BLaER1 treated with 17β-estradiol and CSF1 and Interleukin-3, amounts not matched to agents 10 nM and 100 nM (cell line): Measurements from ENCODE around the gene CCL8.

Source experiments
- H3K27ac ChIP-seq, 11 experiments: shearing (Covaris generic); formaldehyde crosslinking; 2 replicates each; pipeline ENCODE4 v1.8.1; 2022
- H3K27me3 ChIP-seq, 11 experiments: shearing (Covaris generic); formaldehyde crosslinking; 2 replicates each; pipeline ENCODE4 v1.8.1; 2022
- H3K36me3 ChIP-seq, 11 experiments: shearing (Covaris generic); formaldehyde crosslinking; 2 replicates each; pipeline ENCODE4 v1.8.1; 2022
- H3K4me1 ChIP-seq, 10 experiments: shearing (Covaris generic); formaldehyde crosslinking; 2 replicates each; pipeline ENCODE4 v1.8.1; 2022
- H3K4me2 ChIP-seq, 11 experiments: shearing (Covaris generic); formaldehyde crosslinking; 2 replicates each; pipeline ENCODE4 v1.8.1; 2022
- H3K4me3 ChIP-seq, 10 experiments: shearing (Covaris generic); formaldehyde crosslinking; 2 replicates each; pipeline ENCODE4 v1.8.1; 2022
- H3K9ac ChIP-seq, 11 experiments: shearing (Covaris generic); formaldehyde crosslinking; 2 replicates each; pipeline ENCODE4 v1.8.1; 2022
- H3K9me3 ChIP-seq, 11 experiments: shearing (Covaris generic); formaldehyde crosslinking; replicated peaks in 1 of 11; 2 replicates each; pipeline ENCODE4 v1.8.1; 2022
- H4K20me1 ChIP-seq, 11 experiments: shearing (Covaris generic); formaldehyde crosslinking; 2 replicates each; pipeline ENCODE4 v1.8.1; 2022
- Cebpa-rat ChIP-seq, 11 experiments: shearing (Covaris generic); IDR thresholded peaks; 2 replicates each; pipeline ENCODE4 v1.8.1; 2022

Gene CCL8

DNA sequence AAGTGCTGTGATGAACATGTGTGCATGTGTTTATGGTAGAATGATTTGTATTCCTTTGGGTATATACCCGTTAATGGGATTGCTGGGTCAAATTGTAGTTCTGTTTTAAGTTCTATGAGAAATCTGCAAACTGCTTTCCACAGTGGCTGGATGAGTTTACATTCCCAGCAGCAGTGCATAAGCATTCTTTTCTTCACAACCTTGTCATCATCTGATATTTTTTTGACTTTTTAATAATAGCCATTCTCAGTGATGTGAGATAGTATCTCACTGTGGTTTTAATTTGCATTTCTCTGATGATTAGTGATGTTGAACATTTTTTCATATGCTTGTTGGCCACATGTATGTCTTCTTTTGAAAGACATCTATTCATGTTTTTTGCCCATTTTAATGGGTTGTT lies 18.5 kb downstream of the CCL8 start:
- H3K9me3 ChIP-seq = no peaks in the 10 kb centered on the region
- H3K4me2 ChIP-seq = peak overlapping the region in 4 of 11 experiments; percentile 7 to 48 (median 16); a peak in 5 of 22 replicates
- no peak overlapping the region for H3K27ac ChIP-seq
- no peaks in the 10 kb centered on the region for H3K27me3 ChIP-seq
- H3K36me3 ChIP-seq = no peaks in the 10 kb centered on the region
- H3K9ac ChIP-seq = no peak overlapping the region
- no peak for TF ChIP-seq Cebpa-rat (IDR thresholded peaks at IDR 0.05)
- H4K20me1 ChIP-seq = no peaks in the 10 kb centered on the region
- peaks cover 0 to 12% (median 2%) of the 10 kb centered on the region in 10 experiments; a peak in 3 of 20 replicates for H3K4me1 ChIP-seq
- no peak overlapping the region for H3K4me3 ChIP-seq

DNA sequence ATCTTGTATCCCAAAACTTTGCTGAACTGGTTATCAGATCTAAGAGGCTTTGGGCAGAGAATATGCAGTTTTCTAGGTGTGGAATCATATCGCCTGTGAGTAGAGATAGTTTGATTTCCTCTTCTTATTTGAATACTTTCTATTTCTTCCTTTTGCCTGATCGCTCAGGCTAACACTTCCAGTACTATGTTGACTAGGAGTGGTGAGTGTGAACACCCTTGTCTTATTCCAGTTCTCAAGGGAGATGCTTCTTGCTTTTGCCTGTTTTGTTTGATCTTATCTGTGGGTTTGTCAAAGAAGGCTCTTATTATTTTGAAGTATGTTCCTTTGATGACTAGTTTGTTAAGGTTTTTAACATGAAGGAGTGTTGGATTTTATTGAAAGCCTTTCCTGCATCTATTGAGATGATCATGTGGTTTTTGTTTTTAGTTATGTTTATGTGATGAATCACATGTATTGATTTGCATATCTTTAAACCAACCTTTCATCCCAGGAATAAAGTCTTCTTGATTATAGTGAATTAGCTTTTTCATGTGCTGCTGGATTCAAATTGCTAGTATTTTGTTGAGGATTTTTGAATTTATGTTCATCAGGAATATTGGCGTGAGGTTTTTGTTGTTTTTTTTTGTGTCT lies 20.0 kb downstream of the CCL8 start:
- Histone ChIP-seq H3K4me3 (no peak overlapping the region), H3K27me3 (no peaks in the 10 kb centered on the region), H3K4me1 (peaks cover 0 to 12% (median 2%) of the 10 kb centered on the region in 10 experiments; a peak in 3 of 20 replicates), H3K9me3 (no peaks in the 10 kb centered on the region), H3K9ac (no peak overlapping the region), H4K20me1 (no peaks in the 10 kb centered on the region), H3K4me2 (no peak overlapping the region), H3K36me3 (no peaks in the 10 kb centered on the region), H3K27ac (no peak overlapping the region)
- no peak for TF ChIP-seq Cebpa-rat (IDR thresholded peaks at IDR 0.05)

DNA sequence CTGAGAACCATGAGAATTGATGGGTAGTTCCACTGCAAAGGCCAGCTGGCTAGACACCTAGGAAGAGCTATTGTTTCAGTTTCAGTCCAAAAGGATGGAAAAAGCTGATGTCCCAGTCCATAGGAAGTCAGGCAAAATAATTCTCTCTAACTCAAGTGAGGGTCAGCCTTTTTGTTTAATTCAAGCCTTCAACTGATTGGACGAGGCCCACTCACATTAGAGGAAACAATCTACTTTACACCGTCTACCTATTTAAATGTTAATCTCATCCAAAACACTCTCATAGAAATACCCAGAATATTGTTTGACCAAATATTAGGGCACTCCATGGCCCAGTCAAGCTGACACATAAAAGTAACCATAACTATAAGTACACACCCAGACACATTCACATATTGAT lies 22.7 kb downstream of the CCL8 start:
- TF ChIP-seq Cebpa-rat (IDR thresholded peaks at IDR 0.05) = no peak
- no peaks in the 10 kb centered on the region for H3K36me3 ChIP-seq
- peaks cover 0 to 12% (median 5%) of the 10 kb centered on the region in 10 experiments; a peak in 6 of 20 replicates for H3K4me1 ChIP-seq
- H3K4me2 ChIP-seq = no peak overlapping the region
- H3K4me3 ChIP-seq = no peak overlapping the region
- no peak overlapping the region for H3K27ac ChIP-seq
- no peaks in the 10 kb centered on the region for H3K9me3 ChIP-seq
- H4K20me1 ChIP-seq = no peaks in the 10 kb centered on the region
- no peaks in the 10 kb centered on the region for H3K27me3 ChIP-seq
- no peak overlapping the region for H3K9ac ChIP-seq

DNA sequence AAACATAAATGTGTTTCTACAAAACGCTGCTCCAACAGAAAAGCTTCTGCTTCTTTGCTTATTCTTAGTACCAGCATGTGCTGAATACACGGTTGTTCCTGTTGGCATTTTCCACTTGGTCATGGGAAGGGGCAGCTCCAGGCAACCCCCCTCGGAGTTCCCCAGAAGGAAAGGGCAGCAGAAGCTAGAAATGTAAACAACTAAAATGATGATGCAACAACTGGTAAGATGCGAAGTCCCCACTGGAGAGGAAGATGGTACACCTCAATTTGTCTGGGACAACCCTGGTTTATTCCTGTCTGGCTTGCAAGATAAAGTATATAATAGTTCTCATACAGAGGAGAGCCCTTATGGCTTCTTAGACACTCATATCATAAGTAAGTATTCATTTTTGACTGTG lies 27.8 kb downstream of the CCL8 start:
- H3K27ac ChIP-seq = no peak overlapping the region; a peak in 1 of 22 replicates
- TF ChIP-seq Cebpa-rat (IDR thresholded peaks at IDR 0.05) = peak in 2 of 11 experiments; percentile 14 to 48; a peak in 1 of 22 replicates
- no peaks in the 10 kb centered on the region for H3K36me3 ChIP-seq
- no peak overlapping the region for H3K4me3 ChIP-seq
- no peaks in the 10 kb centered on the region for H3K27me3 ChIP-seq
- H4K20me1 ChIP-seq = no peaks in the 10 kb centered on the region
- peak overlapping the region in 2 of 11 experiments; percentile 50 to 53; a peak in 3 of 22 replicates for H3K4me2 ChIP-seq
- peaks cover 0 to 13% (median 0%) of the 10 kb centered on the region in 10 experiments; a peak in 3 of 20 replicates for H3K4me1 ChIP-seq
- no peaks in the 10 kb centered on the region for H3K9me3 ChIP-seq
- no peak overlapping the region for H3K9ac ChIP-seq

DNA sequence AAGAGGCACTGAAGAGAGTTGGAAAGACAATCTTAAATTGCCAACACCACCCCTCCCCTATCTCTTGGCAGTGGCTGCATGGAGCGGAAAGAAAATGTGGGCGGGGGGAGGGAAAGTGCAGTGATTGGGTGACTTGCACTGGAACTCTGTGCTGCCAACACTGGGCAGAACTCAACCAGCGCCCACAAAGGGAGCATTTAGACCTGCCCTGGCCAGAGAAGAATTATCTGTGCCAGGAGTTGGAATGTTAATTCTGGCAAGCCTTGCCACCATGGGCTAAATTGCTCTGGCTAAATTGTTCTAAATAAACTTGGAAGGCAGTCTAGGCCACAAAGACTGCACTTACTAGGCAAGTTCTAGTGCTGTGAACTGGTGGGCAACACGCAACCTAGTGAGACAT lies 30.5 kb downstream of the CCL8 start:
- H3K27ac ChIP-seq = no peak overlapping the region
- H3K9me3 ChIP-seq = peaks cover 0 to 14% (median 5%) of the 10 kb centered on the region in 11 experiments; a peak in 10 of 22 replicates
- no peaks in the 10 kb centered on the region for H3K27me3 ChIP-seq
- no peaks in the 10 kb centered on the region for H3K36me3 ChIP-seq
- H3K4me2 ChIP-seq = no peak overlapping the region
- no peak for TF ChIP-seq Cebpa-rat (IDR thresholded peaks at IDR 0.05)
- H3K4me3 ChIP-seq = no peak overlapping the region
- no peaks in the 10 kb centered on the region for H4K20me1 ChIP-seq
- H3K4me1 ChIP-seq = peaks cover 0 to 20% (median 0%) of the 10 kb centered on the region in 10 experiments; a peak in 8 of 20 replicates
- H3K9ac ChIP-seq = no peak overlapping the region

DNA sequence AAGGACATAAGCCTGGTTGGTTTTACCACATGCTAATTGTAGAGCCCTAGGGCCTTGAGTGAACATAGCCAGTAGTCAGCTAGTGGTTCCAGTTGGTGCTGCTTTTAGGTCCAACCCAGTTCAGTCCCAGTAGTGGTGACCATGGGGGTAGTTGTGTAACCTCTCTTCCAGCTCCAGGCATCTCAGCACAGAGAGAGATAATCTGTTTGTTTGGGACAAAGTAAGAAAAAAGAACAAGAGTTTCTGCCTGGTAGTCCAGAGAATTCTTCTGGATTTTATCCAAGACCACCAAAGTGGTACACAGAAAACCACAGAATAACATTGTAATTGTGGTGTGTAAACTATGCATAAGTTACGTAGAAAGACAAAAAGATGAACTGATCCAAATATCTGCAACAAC lies 31.9 kb downstream of the CCL8 start:
- no peaks in the 10 kb centered on the region for H4K20me1 ChIP-seq
- no peak overlapping the region for H3K4me2 ChIP-seq
- peaks cover 0 to 14% (median 5%) of the 10 kb centered on the region in 11 experiments; a peak in 10 of 22 replicates for H3K9me3 ChIP-seq
- H3K27me3 ChIP-seq = no peaks in the 10 kb centered on the region
- H3K4me1 ChIP-seq = peaks cover 0 to 34% (median 2%) of the 10 kb centered on the region in 10 experiments; a peak in 10 of 20 replicates
- H3K9ac ChIP-seq = no peak overlapping the region
- H3K27ac ChIP-seq = no peak overlapping the region
- H3K4me3 ChIP-seq = no peak overlapping the region
- no peak for TF ChIP-seq Cebpa-rat (IDR thresholded peaks at IDR 0.05)
- no peaks in the 10 kb centered on the region for H3K36me3 ChIP-seq

DNA sequence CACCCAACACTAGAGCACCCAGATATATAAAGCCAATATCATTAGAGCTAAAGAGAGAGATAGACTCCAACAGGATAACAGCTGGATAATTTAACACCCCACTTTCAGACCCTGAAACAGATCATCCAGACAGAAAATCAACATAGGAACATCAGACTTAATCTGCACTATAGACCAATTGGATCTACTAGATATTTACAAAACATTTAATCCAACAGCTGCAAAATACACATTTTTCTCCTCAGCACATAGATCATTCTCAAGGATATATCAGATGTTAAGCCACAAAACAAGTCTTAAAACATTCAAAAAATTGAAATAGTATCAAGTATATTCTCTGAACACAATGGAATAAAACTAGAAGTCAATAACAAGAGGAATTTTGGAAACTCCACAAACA lies 33.0 kb downstream of the CCL8 start:
- no peak overlapping the region for H3K27ac ChIP-seq
- no peaks in the 10 kb centered on the region for H3K36me3 ChIP-seq
- H3K9me3 ChIP-seq = peaks cover 0 to 14% (median 5%) of the 10 kb centered on the region in 11 experiments; a peak in 10 of 22 replicates
- no peaks in the 10 kb centered on the region for H3K27me3 ChIP-seq
- TF ChIP-seq Cebpa-rat (IDR thresholded peaks at IDR 0.05) = no peak
- no peak overlapping the region for H3K4me3 ChIP-seq
- H4K20me1 ChIP-seq = no peaks in the 10 kb centered on the region
- H3K9ac ChIP-seq = no peak overlapping the region
- H3K4me2 ChIP-seq = no peak overlapping the region
- peaks cover 0 to 37% (median 3%) of the 10 kb centered on the region in 10 experiments; a peak in 10 of 20 replicates for H3K4me1 ChIP-seq

DNA sequence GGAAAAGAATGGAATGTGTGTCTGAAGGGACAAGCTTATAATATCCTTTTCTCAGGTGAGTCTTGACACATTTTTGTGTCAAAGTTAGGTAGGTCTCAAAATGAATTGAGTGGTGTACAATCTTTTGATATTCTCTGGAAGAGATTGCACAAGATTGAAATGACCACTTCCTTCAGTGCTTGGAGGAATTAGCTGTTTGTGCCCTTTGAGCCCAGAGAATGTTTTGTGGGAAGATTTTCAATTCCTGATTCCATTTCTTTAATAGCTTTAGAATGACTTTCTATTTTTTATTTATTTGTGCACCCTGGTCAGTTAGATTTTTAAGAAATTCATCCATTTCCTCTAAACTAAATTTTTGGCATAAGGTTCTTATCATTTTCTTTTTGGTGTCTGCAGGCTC lies 35.4 kb downstream of the CCL8 start:
- Histone ChIP-seq H4K20me1 (no peaks in the 10 kb centered on the region), H3K9me3 (peaks cover 0 to 14% (median 5%) of the 10 kb centered on the region in 11 experiments; a peak in 10 of 22 replicates), H3K27me3 (no peaks in the 10 kb centered on the region), H3K4me2 (peak overlapping the region in 4 of 11 experiments; percentile 33 to 83 (median 50); a peak in 8 of 22 replicates), H3K27ac (no peak overlapping the region), H3K4me1 (peaks cover 1 to 55% (median 8%) of the 10 kb centered on the region in 10 experiments; a peak in 18 of 20 replicates), H3K36me3 (no peaks in the 10 kb centered on the region), H3K4me3 (no peak overlapping the region), H3K9ac (no peak overlapping the region)
- no peak for TF ChIP-seq Cebpa-rat (IDR thresholded peaks at IDR 0.05)

DNA sequence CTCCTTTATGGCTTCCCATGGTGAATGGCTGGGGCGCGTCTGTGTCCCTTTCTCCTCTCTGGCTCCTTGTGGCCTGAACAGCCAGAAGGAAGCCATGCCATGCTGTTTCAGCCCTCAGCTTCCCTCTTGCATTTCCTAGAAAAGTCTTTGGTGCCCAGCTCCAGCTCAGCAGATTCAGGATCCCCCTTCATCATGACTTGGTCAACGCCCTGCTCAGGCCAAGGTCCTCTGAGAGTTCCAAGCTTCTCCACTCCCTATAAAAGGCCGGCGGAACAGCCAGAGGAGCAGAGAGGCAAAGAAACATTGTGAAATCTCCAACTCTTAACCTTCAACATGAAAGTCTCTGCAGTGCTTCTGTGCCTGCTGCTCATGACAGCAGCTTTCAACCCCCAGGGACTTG lies 37.0 kb downstream of the CCL8 start, which contains the start of gene CCL13:
TSS of gene CCL13 (plus strand) at position 287 of the 400 bp plus-strand sequence. CDS start at position 334, 47 bp downstream.
- 0 out of 22 replicates have a peak, but pooled peaks of 1 of the 11 experiments have one; percentile 23 for TF ChIP-seq Cebpa-rat (IDR thresholded peaks at IDR 0.05)
- no peaks in the 10 kb centered on the region for H3K36me3 ChIP-seq
- H3K4me2 ChIP-seq = peak within 1 kb of the TSS in 5 of 11 experiments; percentile 33 to 83 (median 40); a peak in 9 of 22 replicates
- H3K4me3 ChIP-seq = no peak within 1 kb of the TSS
- H3K9ac ChIP-seq = no peak within 1 kb of the TSS
- no peaks in the 10 kb centered on the region for H3K27me3 ChIP-seq
- peak within 1 kb of the TSS in 1 of 11 experiments; percentile 1; a peak in 1 of 22 replicates for H3K27ac ChIP-seq
- H4K20me1 ChIP-seq = no peaks in the 10 kb centered on the region
- peaks cover 17 to 71% (median 23%) of the 10 kb centered on the region in 10 experiments for H3K4me1 ChIP-seq
- H3K9me3 ChIP-seq = peaks cover 0 to 14% (median 5%) of the 10 kb centered on the region in 11 experiments; a peak in 10 of 22 replicates
